WTC11 (cell line): ENCODE data around the gene PHRF1. TPM values are rescaled to one million over a fixed set of nuclear protein-coding genes. Genes with fewer than 3 reads are reported as not detected.

Experiments used
- ATAC-seq: fragments of 200-7000 bp; cut with Tn5 transposase; 2 replicates; pipeline ENCODE4 v1.10.0; 2021; ENCODE audit warnings: mild to moderate bottlenecking, moderate library complexity
- CTCF ChIA-PET: fragments of 300-600 bp; sonication (Branson Sonifier 250); formaldehyde crosslinking; loops from one replicate; lab custom pipeline; 2021; ENCODE audit warnings: antibody characterized with exemption; lab: Charles Lee
- POLR2A ChIA-PET: fragments of 350-600 bp; sonication (Branson Sonifier 250); formaldehyde crosslinking; loops from one replicate; lab custom pipeline; 2021; ENCODE audit warnings: antibody characterized with exemption; lab: Charles Lee
- DNase-seq: peaks from one replicate; pipeline ENCODE4 v3.0.0; 2021; ENCODE audit warnings: low spot score
- H3K27ac Mint-ChIP-seq: 2 replicates; pipeline ENCODE4 v1.8.0; 2021; ENCODE audit warnings: mixed read lengths
- H3K27me3 Mint-ChIP-seq: 2 replicates; pipeline ENCODE4 v1.8.0; 2021; ENCODE audit warnings: low read depth, mild to moderate bottlenecking, moderate library complexity, mixed read lengths
- H3K36me3 Mint-ChIP-seq: 2 replicates; pipeline ENCODE4 v1.8.0; 2021; ENCODE audit warnings: mixed read lengths
- H3K4me1 Mint-ChIP-seq: 2 replicates; pipeline ENCODE4 v1.8.0; 2022; ENCODE audit warnings: mixed read lengths
- H3K4me3 Mint-ChIP-seq: 2 replicates; pipeline ENCODE4 v1.8.0; 2021; ENCODE audit warnings: mild to moderate bottlenecking, moderate library complexity, mixed read lengths
- H3K9me3 Mint-ChIP-seq: 2 replicates; pipeline ENCODE4 v1.8.0; 2021; ENCODE audit warnings: mixed read lengths
- ELF4 ChIP-seq: sonication (generic); formaldehyde crosslinking; IDR thresholded peaks from 2 replicates; pipeline ENCODE4 v1.8.1; 2022; ENCODE audit warnings: low read depth, mild to moderate bottlenecking, moderate library complexity, missing genetic modification reagents
- ETV6 ChIP-seq: sonication (generic); formaldehyde crosslinking; IDR thresholded peaks from 2 replicates; pipeline ENCODE4 v1.8.1; 2022; ENCODE audit warnings: mild to moderate bottlenecking, missing genetic modification reagents
- FOXP1 ChIP-seq: sonication (generic); formaldehyde crosslinking; IDR thresholded peaks from 2 replicates; pipeline ENCODE4 v1.8.0; 2022; ENCODE audit warnings: missing genetic modification reagents, mild to moderate bottlenecking, moderate library complexity, borderline replicate concordance
- GRHL2 ChIP-seq: fragments of 250-450 bp; sonication (Bioruptor Pico); IDR thresholded peaks from 2 replicates; pipeline ENCODE4 v1.8.0; 2022; ENCODE audit warnings: mild to moderate bottlenecking, moderate library complexity; ENCODE audit not compliant: insufficient replicate concordance, severe bottlenecking
- JAZF1 ChIP-seq: fragments of 250-450 bp; sonication (Bioruptor Pico); IDR thresholded peaks from 2 replicates; pipeline ENCODE4 v1.9.0; 2021; ENCODE audit warnings: moderate library complexity, mild to moderate bottlenecking, inconsistent platforms
- NFYB ChIP-seq: sonication (generic); formaldehyde crosslinking; conservative IDR thresholded peaks from 2 replicates; pipeline ENCODE4 v1.8.0; 2022; ENCODE audit warnings: low read depth, missing genetic modification reagents
- NR1H2 ChIP-seq: sonication (generic); formaldehyde crosslinking; IDR thresholded peaks from 2 replicates; pipeline ENCODE4 v1.9.0; 2021; ENCODE audit warnings: mild to moderate bottlenecking, moderate library complexity, missing genetic modification reagents
- TEAD1 ChIP-seq: sonication (generic); formaldehyde crosslinking; IDR thresholded peaks from 2 replicates; pipeline ENCODE4 v1.8.0; 2022; ENCODE audit warnings: mild to moderate bottlenecking, missing genetic modification reagents
- TEAD4 ChIP-seq: sonication (generic); formaldehyde crosslinking; IDR thresholded peaks from 2 replicates; pipeline ENCODE4 v1.8.0; 2022; ENCODE audit warnings: mild to moderate bottlenecking, missing genetic modification reagents
- TP53 ChIP-seq: sonication (generic); formaldehyde crosslinking; IDR thresholded peaks from 2 replicates; pipeline ENCODE4 v1.8.1; 2023; ENCODE audit warnings: mild to moderate bottlenecking, missing genetic modification reagents
- ZNF121 ChIP-seq: sonication (generic); formaldehyde crosslinking; IDR thresholded peaks from 2 replicates; pipeline ENCODE4 v1.8.0; 2023; ENCODE audit warnings: missing genetic modification reagents
- ZNF317 ChIP-seq: sonication (generic); formaldehyde crosslinking; IDR thresholded peaks from 2 replicates; pipeline ENCODE4 v1.8.1; 2023; ENCODE audit warnings: low read depth, mild to moderate bottlenecking, moderate library complexity, missing genetic modification reagents, borderline replicate concordance
- total RNA-seq: library from RNA; stranded (reverse); gene quantifications from 3 replicates; pipeline ENCODE4 v1.2.3, GENCODE V29; 2021
- TF ChIP-seq, protein P1 (sequence below): sonication (generic); formaldehyde crosslinking; IDR thresholded peaks from 2 replicates; pipeline ENCODE4 v1.8.1; 2023; ENCODE audit warnings: mild to moderate bottlenecking, missing genetic modification reagents, borderline replicate concordance
- TF ChIP-seq, protein P2 (sequence below): fragments of 200-600 bp; IDR thresholded peaks from 2 replicates; pipeline ENCODE4 v1.8.0; 2022; ENCODE audit warnings: antibody characterized with exemption
- TF ChIP-seq, protein P3 (sequence below): sonication (generic); formaldehyde crosslinking; IDR thresholded peaks from 2 replicates; pipeline ENCODE4 v1.8.1; 2022; ENCODE audit warnings: mild to moderate bottlenecking, missing genetic modification reagents, moderate library complexity, borderline replicate concordance
- TF ChIP-seq, protein P4 (sequence below): sonication (generic); formaldehyde crosslinking; IDR thresholded peaks from 2 replicates; pipeline ENCODE4 v1.8.0; 2023; ENCODE audit warnings: missing genetic modification reagents, mild to moderate bottlenecking, borderline replicate concordance
- TF ChIP-seq, protein P5 (sequence below): sonication (generic); formaldehyde crosslinking; IDR thresholded peaks from 2 replicates; pipeline ENCODE4 v1.8.1; 2023; ENCODE audit warnings: mild to moderate bottlenecking, moderate library complexity, missing genetic modification reagents
- TF ChIP-seq, protein P6 (sequence below): sonication (generic); formaldehyde crosslinking; IDR thresholded peaks from 2 replicates; pipeline ENCODE4 v1.8.0; 2022; ENCODE audit warnings: mild to moderate bottlenecking, missing genetic modification reagents
- TF ChIP-seq, protein P7 (sequence below): sonication (generic); formaldehyde crosslinking; IDR thresholded peaks from 2 replicates; pipeline ENCODE4 v1.8.0; 2022; ENCODE audit warnings: mild to moderate bottlenecking, missing genetic modification reagents

PHRF1 gene
- total RNA-seq, 1 experiment from 2014 or later, result 46.9 TPM

DNA sequence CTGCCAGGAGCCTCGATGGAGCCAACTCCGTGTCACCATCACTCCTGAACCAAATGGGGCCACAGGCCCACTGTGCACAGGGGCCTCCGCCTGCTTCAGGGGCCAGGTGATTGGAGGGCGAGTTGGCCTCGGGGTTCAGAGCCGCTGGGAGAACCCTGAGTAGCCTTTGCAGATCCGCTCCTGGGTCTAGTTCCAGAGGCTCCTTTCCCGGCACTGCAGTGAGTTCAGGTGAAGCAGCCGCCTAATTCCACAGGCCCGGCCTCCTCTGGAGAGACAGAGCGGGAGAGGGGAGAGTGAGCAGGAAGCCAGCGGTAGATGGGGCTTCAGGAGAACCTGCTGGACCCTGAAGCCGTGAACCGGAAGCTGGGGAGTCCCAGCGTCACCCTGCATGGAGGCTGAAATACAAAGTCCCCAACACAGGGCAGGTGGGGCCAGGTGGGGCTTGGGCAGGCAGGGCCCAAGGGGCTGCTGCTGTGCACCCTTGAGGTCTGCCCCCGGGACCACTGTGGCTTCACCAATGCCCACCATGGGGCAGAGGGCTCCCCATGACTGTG, 83.3 kb downstream of the PHRF1 start:
- ChIA-PET CTCF (interaction anchor here (1.0 kb wide), 1 partner anchor 66 kb away, joined by 4 read pairs; no protein-coding TSS in a partner anchor), POLR2A (no interaction called here)
- no peak overlapping the region for H3K4me3 Mint-ChIP-seq
- H3K4me1 Mint-ChIP-seq, result no peaks in the 10 kb centered on the region
- H3K9me3 Mint-ChIP-seq, result no peaks in the 10 kb centered on the region
- TF ChIP-seq ZNF121 (CRISPR knock-in tag) (no peak), TEAD1 (CRISPR knock-in tag) (no peak), NR1H2 (no peak), NFYB (no peak), FOXP1 (CRISPR knock-in tag) (no peak)
- TF ChIP-seq, protein P1, sequence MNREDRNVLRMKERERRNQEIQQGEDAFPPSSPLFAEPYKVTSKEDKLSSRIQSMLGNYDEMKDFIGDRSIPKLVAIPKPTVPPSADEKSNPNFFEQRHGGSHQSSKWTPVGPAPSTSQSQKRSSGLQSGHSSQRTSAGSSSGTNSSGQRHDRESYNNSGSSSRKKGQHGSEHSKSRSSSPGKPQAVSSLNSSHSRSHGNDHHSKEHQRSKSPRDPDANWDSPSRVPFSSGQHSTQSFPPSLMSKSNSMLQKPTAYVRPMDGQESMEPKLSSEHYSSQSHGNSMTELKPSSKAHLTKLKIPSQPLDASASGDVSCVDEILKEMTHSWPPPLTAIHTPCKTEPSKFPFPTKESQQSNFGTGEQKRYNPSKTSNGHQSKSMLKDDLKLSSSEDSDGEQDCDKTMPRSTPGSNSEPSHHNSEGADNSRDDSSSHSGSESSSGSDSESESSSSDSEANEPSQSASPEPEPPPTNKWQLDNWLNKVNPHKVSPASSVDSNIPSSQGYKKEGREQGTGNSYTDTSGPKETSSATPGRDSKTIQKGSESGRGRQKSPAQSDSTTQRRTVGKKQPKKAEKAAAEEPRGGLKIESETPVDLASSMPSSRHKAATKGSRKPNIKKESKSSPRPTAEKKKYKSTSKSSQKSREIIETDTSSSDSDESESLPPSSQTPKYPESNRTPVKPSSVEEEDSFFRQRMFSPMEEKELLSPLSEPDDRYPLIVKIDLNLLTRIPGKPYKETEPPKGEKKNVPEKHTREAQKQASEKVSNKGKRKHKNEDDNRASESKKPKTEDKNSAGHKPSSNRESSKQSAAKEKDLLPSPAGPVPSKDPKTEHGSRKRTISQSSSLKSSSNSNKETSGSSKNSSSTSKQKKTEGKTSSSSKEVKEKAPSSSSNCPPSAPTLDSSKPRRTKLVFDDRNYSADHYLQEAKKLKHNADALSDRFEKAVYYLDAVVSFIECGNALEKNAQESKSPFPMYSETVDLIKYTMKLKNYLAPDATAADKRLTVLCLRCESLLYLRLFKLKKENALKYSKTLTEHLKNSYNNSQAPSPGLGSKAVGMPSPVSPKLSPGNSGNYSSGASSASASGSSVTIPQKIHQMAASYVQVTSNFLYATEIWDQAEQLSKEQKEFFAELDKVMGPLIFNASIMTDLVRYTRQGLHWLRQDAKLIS (CRISPR knock-in tag), result no peak
- H3K27me3 Mint-ChIP-seq, result no peaks in the 10 kb centered on the region
- H3K36me3 Mint-ChIP-seq, result peaks cover 25% of the 10 kb centered on the region
- DNase-seq (no peak), ATAC-seq (no peak)
- peak overlapping the region; percentile 65; the same call in 1 of the 2 replicates for H3K27ac Mint-ChIP-seq

DNA sequence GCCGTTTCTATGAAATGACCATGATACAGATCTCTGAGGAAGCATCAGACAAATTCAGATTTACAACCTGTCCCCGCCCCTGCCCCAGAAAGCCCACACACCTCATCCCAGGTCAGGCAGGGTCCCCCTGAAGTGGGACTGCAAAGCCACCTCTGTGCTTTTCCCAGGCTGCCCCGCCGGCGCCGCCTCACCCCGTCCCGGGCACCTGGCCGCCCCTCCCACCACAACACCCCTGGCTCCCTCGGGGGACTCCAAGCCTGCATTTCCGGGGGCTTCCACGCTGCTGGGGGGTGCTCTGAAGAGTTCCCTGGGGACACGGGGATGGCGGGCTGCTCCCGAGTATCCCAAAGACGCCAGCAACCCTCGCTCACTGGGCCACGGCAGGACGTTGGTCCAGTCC, 84.0 kb downstream of the PHRF1 start:
- H3K4me1 Mint-ChIP-seq, result no peaks in the 10 kb centered on the region
- POLR2A ChIA-PET, result no interaction called here
- CTCF ChIA-PET, result interaction anchor here (0.9 kb wide), 1 partner anchor 36 kb away, joined by 3 read pairs; the partner anchor contains the start of gene TMEM80
- no peak overlapping the region for H3K4me3 Mint-ChIP-seq
- ATAC-seq, result no peak
- no peak for DNase-seq
- TF ChIP-seq, protein P2, sequence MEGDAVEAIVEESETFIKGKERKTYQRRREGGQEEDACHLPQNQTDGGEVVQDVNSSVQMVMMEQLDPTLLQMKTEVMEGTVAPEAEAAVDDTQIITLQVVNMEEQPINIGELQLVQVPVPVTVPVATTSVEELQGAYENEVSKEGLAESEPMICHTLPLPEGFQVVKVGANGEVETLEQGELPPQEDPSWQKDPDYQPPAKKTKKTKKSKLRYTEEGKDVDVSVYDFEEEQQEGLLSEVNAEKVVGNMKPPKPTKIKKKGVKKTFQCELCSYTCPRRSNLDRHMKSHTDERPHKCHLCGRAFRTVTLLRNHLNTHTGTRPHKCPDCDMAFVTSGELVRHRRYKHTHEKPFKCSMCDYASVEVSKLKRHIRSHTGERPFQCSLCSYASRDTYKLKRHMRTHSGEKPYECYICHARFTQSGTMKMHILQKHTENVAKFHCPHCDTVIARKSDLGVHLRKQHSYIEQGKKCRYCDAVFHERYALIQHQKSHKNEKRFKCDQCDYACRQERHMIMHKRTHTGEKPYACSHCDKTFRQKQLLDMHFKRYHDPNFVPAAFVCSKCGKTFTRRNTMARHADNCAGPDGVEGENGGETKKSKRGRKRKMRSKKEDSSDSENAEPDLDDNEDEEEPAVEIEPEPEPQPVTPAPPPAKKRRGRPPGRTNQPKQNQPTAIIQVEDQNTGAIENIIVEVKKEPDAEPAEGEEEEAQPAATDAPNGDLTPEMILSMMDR, result no peak
- TF ChIP-seq, protein P3, sequence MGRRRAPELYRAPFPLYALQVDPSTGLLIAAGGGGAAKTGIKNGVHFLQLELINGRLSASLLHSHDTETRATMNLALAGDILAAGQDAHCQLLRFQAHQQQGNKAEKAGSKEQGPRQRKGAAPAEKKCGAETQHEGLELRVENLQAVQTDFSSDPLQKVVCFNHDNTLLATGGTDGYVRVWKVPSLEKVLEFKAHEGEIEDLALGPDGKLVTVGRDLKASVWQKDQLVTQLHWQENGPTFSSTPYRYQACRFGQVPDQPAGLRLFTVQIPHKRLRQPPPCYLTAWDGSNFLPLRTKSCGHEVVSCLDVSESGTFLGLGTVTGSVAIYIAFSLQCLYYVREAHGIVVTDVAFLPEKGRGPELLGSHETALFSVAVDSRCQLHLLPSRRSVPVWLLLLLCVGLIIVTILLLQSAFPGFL, result no peak
- TF ChIP-seq GRHL2, result no peak
- no peak for TF ChIP-seq TEAD4
- TF ChIP-seq ELF4, result no peak
- no peak for TF ChIP-seq JAZF1
- TF ChIP-seq, protein P4, sequence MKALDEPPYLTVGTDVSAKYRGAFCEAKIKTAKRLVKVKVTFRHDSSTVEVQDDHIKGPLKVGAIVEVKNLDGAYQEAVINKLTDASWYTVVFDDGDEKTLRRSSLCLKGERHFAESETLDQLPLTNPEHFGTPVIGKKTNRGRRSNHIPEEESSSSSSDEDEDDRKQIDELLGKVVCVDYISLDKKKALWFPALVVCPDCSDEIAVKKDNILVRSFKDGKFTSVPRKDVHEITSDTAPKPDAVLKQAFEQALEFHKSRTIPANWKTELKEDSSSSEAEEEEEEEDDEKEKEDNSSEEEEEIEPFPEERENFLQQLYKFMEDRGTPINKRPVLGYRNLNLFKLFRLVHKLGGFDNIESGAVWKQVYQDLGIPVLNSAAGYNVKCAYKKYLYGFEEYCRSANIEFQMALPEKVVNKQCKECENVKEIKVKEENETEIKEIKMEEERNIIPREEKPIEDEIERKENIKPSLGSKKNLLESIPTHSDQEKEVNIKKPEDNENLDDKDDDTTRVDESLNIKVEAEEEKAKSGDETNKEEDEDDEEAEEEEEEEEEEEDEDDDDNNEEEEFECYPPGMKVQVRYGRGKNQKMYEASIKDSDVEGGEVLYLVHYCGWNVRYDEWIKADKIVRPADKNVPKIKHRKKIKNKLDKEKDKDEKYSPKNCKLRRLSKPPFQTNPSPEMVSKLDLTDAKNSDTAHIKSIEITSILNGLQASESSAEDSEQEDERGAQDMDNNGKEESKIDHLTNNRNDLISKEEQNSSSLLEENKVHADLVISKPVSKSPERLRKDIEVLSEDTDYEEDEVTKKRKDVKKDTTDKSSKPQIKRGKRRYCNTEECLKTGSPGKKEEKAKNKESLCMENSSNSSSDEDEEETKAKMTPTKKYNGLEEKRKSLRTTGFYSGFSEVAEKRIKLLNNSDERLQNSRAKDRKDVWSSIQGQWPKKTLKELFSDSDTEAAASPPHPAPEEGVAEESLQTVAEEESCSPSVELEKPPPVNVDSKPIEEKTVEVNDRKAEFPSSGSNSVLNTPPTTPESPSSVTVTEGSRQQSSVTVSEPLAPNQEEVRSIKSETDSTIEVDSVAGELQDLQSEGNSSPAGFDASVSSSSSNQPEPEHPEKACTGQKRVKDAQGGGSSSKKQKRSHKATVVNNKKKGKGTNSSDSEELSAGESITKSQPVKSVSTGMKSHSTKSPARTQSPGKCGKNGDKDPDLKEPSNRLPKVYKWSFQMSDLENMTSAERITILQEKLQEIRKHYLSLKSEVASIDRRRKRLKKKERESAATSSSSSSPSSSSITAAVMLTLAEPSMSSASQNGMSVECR (CRISPR knock-in tag), result no peak
- no peak for TF ChIP-seq ETV6 (CRISPR knock-in tag)
- TF ChIP-seq TP53 (CRISPR knock-in tag), result no peak
- no peak for TF ChIP-seq ZNF317 (CRISPR knock-in tag)
- TF ChIP-seq, protein P5, sequence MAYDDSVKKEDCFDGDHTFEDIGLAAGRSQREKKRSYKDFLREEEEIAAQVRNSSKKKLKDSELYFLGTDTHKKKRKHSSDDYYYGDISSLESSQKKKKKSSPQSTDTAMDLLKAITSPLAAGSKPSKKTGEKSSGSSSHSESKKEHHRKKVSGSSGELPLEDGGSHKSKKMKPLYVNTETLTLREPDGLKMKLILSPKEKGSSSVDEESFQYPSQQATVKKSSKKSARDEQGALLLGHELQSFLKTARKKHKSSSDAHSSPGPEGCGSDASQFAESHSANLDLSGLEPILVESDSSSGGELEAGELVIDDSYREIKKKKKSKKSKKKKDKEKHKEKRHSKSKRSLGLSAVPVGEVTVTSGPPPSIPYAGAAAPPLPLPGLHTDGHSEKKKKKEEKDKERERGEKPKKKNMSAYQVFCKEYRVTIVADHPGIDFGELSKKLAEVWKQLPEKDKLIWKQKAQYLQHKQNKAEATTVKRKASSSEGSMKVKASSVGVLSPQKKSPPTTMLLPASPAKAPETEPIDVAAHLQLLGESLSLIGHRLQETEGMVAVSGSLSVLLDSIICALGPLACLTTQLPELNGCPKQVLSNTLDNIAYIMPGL (CRISPR knock-in tag), result no peak
- no peak for TF ChIP-seq NFYB
- TF ChIP-seq, protein P6, sequence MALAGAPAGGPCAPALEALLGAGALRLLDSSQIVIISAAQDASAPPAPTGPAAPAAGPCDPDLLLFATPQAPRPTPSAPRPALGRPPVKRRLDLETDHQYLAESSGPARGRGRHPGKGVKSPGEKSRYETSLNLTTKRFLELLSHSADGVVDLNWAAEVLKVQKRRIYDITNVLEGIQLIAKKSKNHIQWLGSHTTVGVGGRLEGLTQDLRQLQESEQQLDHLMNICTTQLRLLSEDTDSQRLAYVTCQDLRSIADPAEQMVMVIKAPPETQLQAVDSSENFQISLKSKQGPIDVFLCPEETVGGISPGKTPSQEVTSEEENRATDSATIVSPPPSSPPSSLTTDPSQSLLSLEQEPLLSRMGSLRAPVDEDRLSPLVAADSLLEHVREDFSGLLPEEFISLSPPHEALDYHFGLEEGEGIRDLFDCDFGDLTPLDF (CRISPR knock-in tag), result no peak
- TF ChIP-seq, protein P7, sequence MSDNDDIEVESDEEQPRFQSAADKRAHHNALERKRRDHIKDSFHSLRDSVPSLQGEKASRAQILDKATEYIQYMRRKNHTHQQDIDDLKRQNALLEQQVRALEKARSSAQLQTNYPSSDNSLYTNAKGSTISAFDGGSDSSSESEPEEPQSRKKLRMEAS (CRISPR knock-in tag), result no peak
- H3K36me3 Mint-ChIP-seq, result peaks cover 22% of the 10 kb centered on the region
- H3K27me3 Mint-ChIP-seq, result no peaks in the 10 kb centered on the region
- 0 out of 2 replicates have a peak, but pooled peaks cover 1% of the 10 kb centered on the region for H3K9me3 Mint-ChIP-seq
- H3K27ac Mint-ChIP-seq, result peak overlapping the region; percentile 65
